Vagina (tissue), 2 donors: ENCODE results near the gene DBH.

Experiments
- POLR2A ChIP-seq, 2 donors: fragments of 450-650 bp; IDR thresholded peaks; one replicate each; pipeline ENCODE4 v1.6.1; 2017; ENCODE audit warnings: antibody characterized with exemption in 2 of 2, mild to moderate bottlenecking in 2 of 2, moderate library complexity in 2 of 2
- POLR2AphosphoS5 ChIP-seq, 2 donors: sonication (generic); formaldehyde crosslinking; IDR thresholded peaks; one replicate each; pipeline ENCODE4 v1.9.0; 2017; ENCODE audit warnings: antibody characterized with exemption in 2 of 2, mild to moderate bottlenecking in 2 of 2, low read depth in 1 of 2; ENCODE audit not compliant: insufficient read depth in 1 of 2
- TF ChIP-seq, protein P1 (sequence below), 3 experiments: fragments of 450-650 bp in 2 of 3; fragments of 200-600 bp in 1 of 3; sonication (generic) in 1 of 3; IDR thresholded peaks; one replicate each; pipeline ENCODE4 v1.5.1; 2017 to 2019; ENCODE audit warnings: antibody characterized with exemption in 3 of 3, mild to moderate bottlenecking in 2 of 3, moderate library complexity in 2 of 3

DNA sequence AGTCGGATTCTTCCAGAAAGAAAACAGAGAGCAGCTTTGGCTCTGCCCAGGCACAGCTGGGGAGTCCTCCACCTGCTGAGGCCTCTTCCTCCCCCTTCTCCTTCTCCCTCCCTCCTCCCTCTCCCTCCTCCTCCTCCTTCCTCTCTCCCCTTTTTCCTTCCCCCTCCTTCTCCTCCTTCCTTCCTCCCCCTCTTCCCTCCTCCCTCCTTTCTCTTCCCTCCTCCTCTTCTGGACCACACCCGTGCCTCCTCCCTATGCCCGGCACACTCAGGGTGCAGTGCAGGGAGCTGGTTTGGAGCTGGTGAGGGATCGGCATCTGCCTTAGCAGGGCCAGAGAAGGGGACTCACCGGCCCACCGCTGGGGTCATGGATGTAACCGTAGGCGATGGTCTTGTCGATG lies 30.2 kb downstream of the DBH start:
- TF ChIP-seq, protein P1, sequence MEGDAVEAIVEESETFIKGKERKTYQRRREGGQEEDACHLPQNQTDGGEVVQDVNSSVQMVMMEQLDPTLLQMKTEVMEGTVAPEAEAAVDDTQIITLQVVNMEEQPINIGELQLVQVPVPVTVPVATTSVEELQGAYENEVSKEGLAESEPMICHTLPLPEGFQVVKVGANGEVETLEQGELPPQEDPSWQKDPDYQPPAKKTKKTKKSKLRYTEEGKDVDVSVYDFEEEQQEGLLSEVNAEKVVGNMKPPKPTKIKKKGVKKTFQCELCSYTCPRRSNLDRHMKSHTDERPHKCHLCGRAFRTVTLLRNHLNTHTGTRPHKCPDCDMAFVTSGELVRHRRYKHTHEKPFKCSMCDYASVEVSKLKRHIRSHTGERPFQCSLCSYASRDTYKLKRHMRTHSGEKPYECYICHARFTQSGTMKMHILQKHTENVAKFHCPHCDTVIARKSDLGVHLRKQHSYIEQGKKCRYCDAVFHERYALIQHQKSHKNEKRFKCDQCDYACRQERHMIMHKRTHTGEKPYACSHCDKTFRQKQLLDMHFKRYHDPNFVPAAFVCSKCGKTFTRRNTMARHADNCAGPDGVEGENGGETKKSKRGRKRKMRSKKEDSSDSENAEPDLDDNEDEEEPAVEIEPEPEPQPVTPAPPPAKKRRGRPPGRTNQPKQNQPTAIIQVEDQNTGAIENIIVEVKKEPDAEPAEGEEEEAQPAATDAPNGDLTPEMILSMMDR (IDR thresholded peaks at IDR 0.05) = no peak
- TF ChIP-seq POLR2A (IDR thresholded peaks at IDR 0.05) = no peak
- no peak for TF ChIP-seq POLR2AphosphoS5 (IDR thresholded peaks at IDR 0.05; ENCODE audit: insufficient read depth in 1 of 2, low read depth in 1 of 2)
